ENCODE results near the gene DDX47.

Gene DDX47

DNA sequence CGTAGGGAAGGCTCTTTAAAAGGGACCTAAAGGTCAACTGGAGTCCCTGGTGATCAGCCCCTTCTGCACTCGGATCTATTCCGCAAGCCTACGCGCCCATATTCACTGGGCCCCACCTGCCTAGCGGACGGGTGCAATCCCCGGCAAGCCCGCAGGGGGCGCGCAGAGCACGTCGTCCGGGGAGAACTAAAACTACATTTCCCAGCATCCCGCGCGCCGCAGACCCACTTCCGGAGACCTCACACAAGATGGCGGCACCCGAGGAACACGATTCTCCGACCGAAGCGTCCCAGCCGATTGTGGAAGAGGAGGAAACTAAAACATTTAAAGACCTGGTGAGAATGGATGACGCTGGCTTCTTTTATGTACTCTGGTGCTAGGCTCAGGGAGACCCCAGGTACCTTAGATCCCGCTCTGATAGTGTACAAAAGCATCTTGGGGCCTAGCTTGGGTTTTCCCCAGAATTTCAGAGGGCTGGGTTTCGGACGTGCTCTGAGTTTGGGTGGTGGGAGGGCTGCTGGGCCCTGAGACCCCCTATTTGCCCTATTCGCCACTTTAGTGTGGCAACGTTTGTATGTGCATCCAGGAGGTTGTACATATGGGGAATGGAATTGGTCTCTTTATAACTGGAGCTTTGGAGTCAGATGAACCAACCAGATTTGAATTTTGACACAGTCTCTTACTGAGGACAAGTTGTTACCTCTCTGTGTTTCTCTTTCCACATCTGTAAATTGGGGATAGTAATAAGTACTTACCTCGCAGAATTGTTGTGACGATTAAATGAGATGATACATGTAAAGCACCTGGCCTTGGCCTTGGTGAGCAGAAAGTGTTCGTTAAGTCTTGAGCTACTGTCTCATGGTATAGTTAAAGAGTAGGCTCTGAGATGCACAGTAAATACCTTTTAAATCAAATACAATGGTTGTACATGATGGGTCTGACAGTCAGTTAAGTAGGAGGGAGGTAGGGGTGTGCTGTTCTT, at the start of gene DDX47:
DDX47 (plus strand) TSS at position 227 of the 982 bp plus-strand sequence; CDS start at position 249, 22 bp downstream.
- Histone ChIP-seq H3K9ac (ENCODE audit: low read length) (peak within 1 kb of the TSS; percentile 59), H3K36me3 (ENCODE audit: control insufficient read depth, insufficient read depth, low read length) (no peaks in the 10 kb centered on the region), H3K4me3 (ENCODE audit: low read length) (peak within 1 kb of the TSS; percentile 93), H3K4me1 (ENCODE audit: control insufficient read depth, insufficient read depth, low read length) (peaks cover 7% of the 10 kb centered on the region), H3K27ac (ENCODE audit: low read depth, low read length) (peak within 1 kb of the TSS; percentile 71), H3K27me3 (ENCODE audit: control insufficient read depth, insufficient read depth, low read length) (no peaks in the 10 kb centered on the region)

GRCh38 chr12:12764824-12765223, 48.3 kb upstream of the DDX47 start:
- H3K27me3 ChIP-seq (ENCODE audit: control insufficient read depth, insufficient read depth, low read length), result no peaks in the 10 kb centered on the region
- H3K4me3 ChIP-seq (ENCODE audit: low read length), result no peak overlapping the region
- H3K27ac ChIP-seq (ENCODE audit: low read depth, low read length), result no peak overlapping the region
- no peaks in the 10 kb centered on the region for H3K36me3 ChIP-seq (ENCODE audit: control insufficient read depth, insufficient read depth, low read length)
- H3K4me1 ChIP-seq (ENCODE audit: control insufficient read depth, insufficient read depth, low read length), result no peaks in the 10 kb centered on the region
- H3K9ac ChIP-seq (ENCODE audit: low read length), result no peak overlapping the region

GRCh38 chr12:12770262-12770661, 42.9 kb upstream of the DDX47 start:
- no peak overlapping the region for H3K4me3 ChIP-seq (ENCODE audit: low read length)
- H3K27ac ChIP-seq (ENCODE audit: low read depth, low read length), result no peak overlapping the region
- no peak overlapping the region for H3K9ac ChIP-seq (ENCODE audit: low read length)
- H3K4me1 ChIP-seq (ENCODE audit: control insufficient read depth, insufficient read depth, low read length), result no peaks in the 10 kb centered on the region
- H3K27me3 ChIP-seq (ENCODE audit: control insufficient read depth, insufficient read depth, low read length), result no peaks in the 10 kb centered on the region
- no peaks in the 10 kb centered on the region for H3K36me3 ChIP-seq (ENCODE audit: control insufficient read depth, insufficient read depth, low read length)

GRCh38 chr12:12774791-12775190, 38.4 kb upstream of the DDX47 start:
- no peaks in the 10 kb centered on the region for H3K27me3 ChIP-seq (ENCODE audit: control insufficient read depth, insufficient read depth, low read length)
- no peak overlapping the region for H3K27ac ChIP-seq (ENCODE audit: low read depth, low read length)
- H3K36me3 ChIP-seq (ENCODE audit: control insufficient read depth, insufficient read depth, low read length), result no peaks in the 10 kb centered on the region
- H3K4me3 ChIP-seq (ENCODE audit: low read length), result no peak overlapping the region
- no peaks in the 10 kb centered on the region for H3K4me1 ChIP-seq (ENCODE audit: control insufficient read depth, insufficient read depth, low read length)
- H3K9ac ChIP-seq (ENCODE audit: low read length), result no peak overlapping the region

DNA sequence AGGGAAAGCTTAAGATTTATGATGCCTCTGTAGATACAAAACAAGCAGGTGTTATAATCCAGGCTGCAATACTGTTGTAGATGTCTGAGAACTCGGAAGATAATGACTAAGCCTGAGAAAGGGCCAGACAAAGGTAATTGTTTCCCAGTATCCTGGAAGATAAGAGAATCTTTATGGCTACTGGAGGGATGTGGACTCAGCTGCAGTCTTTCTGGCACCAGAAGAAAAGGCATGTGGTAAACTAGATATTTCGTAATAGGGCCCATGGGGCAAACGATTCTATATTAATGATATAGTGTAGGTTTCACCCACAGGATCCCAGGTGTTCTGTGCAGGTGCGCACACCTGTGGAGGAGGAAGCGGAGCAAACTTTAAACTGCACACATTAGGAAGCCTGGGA, 36.9 kb upstream of the DDX47 start:
- H3K36me3 ChIP-seq (ENCODE audit: control insufficient read depth, insufficient read depth, low read length), result no peaks in the 10 kb centered on the region
- H3K4me3 ChIP-seq (ENCODE audit: low read length), result no peak overlapping the region
- no peaks in the 10 kb centered on the region for H3K27me3 ChIP-seq (ENCODE audit: control insufficient read depth, insufficient read depth, low read length)
- no peaks in the 10 kb centered on the region for H3K4me1 ChIP-seq (ENCODE audit: control insufficient read depth, insufficient read depth, low read length)
- H3K9ac ChIP-seq (ENCODE audit: low read length), result no peak overlapping the region
- H3K27ac ChIP-seq (ENCODE audit: low read depth, low read length), result no peak overlapping the region

DNA sequence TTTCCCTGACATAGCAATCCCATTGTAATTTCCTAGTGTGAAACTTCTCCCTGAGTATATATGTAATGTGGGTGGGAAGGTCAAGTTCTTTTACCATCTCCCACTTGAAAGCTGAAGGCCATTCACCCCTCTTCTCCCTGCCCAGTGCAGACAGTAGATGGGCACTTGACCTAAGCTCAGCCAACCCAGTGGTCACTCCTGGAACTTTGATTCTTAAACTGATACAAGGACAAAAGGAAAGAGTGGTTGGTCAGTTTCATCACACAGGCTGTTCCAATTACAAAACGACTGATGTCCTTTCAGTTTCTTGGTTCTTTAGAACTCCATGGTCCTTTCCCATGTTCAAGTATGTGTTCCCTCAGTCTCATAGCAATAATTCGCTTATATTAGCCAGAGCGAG, 36.1 kb upstream of the DDX47 start:
- H3K36me3 ChIP-seq (ENCODE audit: control insufficient read depth, insufficient read depth, low read length), result no peaks in the 10 kb centered on the region
- H3K27me3 ChIP-seq (ENCODE audit: control insufficient read depth, insufficient read depth, low read length), result no peaks in the 10 kb centered on the region
- H3K9ac ChIP-seq (ENCODE audit: low read length), result no peak overlapping the region
- H3K27ac ChIP-seq (ENCODE audit: low read depth, low read length), result no peak overlapping the region
- no peaks in the 10 kb centered on the region for H3K4me1 ChIP-seq (ENCODE audit: control insufficient read depth, insufficient read depth, low read length)
- no peak overlapping the region for H3K4me3 ChIP-seq (ENCODE audit: low read length)

DNA sequence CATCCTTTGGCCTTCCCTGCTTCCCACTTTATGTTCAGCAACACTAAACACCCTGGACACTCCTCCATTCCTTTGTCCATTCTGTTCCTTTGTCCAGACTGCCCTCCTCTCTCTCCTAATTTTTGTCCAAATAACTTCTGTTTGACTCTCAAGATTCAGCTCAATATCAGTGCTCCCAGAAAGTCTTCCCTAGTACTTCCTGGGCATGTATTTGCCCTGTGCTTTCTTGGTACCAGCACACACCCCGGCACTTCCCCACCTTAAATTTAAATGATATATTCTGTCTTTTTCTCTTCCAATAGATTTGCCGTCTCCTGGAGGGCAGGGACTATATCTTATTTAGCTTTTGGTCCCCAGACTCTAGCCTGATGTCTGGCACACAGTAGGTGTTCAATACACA, 34.1 kb upstream of the DDX47 start:
- no peak overlapping the region for H3K9ac ChIP-seq (ENCODE audit: low read length)
- no peak overlapping the region for H3K4me3 ChIP-seq (ENCODE audit: low read length)
- H3K4me1 ChIP-seq (ENCODE audit: control insufficient read depth, insufficient read depth, low read length), result no peaks in the 10 kb centered on the region
- no peaks in the 10 kb centered on the region for H3K27me3 ChIP-seq (ENCODE audit: control insufficient read depth, insufficient read depth, low read length)
- no peaks in the 10 kb centered on the region for H3K36me3 ChIP-seq (ENCODE audit: control insufficient read depth, insufficient read depth, low read length)
- H3K27ac ChIP-seq (ENCODE audit: low read depth, low read length), result no peak overlapping the region

DNA sequence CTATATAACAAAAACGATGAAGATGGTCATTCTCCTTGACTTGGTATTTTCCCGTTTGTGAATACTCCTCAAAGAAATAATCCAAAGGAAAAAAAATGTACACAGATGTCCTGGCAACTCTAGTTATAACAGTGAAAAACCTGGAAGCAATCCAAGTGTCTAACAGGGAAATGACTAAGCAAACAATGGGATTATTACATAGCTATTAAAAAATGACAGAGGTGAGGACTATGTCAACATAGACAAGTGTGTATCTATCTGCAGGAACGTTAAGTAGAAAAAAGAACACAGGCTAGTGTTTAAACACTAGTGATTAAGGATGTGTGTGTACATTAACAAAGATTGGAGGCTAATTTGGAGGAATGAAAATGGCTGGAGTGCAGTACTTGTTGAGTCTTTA, 33.6 kb upstream of the DDX47 start:
- no peak overlapping the region for H3K27ac ChIP-seq (ENCODE audit: low read depth, low read length)
- no peak overlapping the region for H3K4me3 ChIP-seq (ENCODE audit: low read length)
- no peaks in the 10 kb centered on the region for H3K4me1 ChIP-seq (ENCODE audit: control insufficient read depth, insufficient read depth, low read length)
- no peak overlapping the region for H3K9ac ChIP-seq (ENCODE audit: low read length)
- no peaks in the 10 kb centered on the region for H3K27me3 ChIP-seq (ENCODE audit: control insufficient read depth, insufficient read depth, low read length)
- H3K36me3 ChIP-seq (ENCODE audit: control insufficient read depth, insufficient read depth, low read length), result no peaks in the 10 kb centered on the region

DNA sequence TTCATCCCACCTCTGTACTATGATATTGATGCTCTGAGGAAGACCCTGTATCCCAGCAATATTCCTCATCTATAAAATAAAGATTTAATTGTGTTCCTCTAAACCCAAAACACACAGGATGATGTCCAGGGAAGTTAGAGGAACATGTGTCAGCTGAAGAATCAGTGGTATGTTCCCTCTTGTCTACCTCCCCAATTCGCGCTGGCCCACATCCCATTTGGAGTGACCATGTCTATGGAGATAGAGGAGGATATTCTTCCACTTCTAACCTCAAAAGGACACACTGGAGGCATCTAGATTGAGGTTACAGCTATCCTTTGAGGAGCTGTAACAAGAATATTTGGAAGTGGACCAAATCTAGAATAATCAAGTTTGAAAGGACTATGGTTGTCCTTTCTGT, 29.0 kb upstream of the DDX47 start:
- Histone ChIP-seq H3K36me3 (ENCODE audit: control insufficient read depth, insufficient read depth, low read length) (no peaks in the 10 kb centered on the region), H3K4me3 (ENCODE audit: low read length) (no peak overlapping the region), H3K4me1 (ENCODE audit: control insufficient read depth, insufficient read depth, low read length) (peaks cover 5% of the 10 kb centered on the region), H3K27ac (ENCODE audit: low read depth, low read length) (no peak overlapping the region), H3K27me3 (ENCODE audit: control insufficient read depth, insufficient read depth, low read length) (no peaks in the 10 kb centered on the region), H3K9ac (ENCODE audit: low read length) (no peak overlapping the region)

DNA sequence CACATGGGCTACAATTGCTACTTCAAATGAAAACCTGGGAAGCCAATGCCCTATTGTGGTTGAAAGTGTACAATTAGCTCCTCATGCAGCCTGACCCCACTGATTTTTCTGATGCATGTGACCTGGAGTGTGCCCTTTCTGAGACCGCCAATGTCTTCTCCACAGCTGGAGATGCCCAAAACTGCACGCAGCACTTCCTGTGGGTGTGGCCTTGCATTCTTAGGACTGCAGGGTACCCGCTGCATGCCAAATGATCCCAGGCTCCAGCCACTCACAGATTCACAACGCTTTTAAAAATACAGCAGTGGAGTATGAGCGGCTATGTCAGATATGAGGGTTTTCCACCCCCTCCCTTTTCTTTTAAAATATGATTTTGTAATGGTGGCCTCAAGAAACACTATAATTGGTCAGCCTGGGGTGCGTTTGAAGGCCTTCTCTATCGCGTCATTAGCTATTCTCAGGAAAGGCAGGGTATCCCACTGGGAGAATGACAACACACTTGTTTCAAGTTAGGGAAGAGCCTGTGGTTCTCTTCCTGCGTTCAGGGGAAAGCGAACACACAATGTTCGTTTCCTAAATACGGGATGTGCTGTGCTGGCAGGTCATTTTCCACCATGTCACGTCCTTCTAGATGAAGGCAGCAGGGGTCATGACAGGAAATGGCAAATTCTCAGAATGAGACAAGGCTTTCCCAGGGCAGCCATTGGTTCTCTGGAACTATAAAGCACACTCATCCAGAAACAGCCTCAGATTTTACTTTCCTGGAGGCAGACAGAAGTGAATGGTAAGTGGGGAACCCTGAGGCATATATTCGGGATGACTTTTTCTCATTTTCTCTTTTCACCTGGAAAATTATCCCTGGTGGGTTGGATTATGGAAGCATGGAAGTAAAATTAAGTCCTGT, 28.0 kb upstream of the DDX47 start, which contains the start of gene APOLD1:
APOLD1 (plus strand) TSS at position 749 of the 904 bp plus-strand sequence; CDS start at position 782, 33 bp downstream.
- Histone ChIP-seq H3K4me1 (ENCODE audit: control insufficient read depth, insufficient read depth, low read length) (peaks cover 5% of the 10 kb centered on the region), H3K27ac (ENCODE audit: low read depth, low read length) (peak within 1 kb of the TSS; percentile 79), H3K4me3 (ENCODE audit: low read length) (peak within 1 kb of the TSS; percentile 72), H3K27me3 (ENCODE audit: control insufficient read depth, insufficient read depth, low read length) (no peaks in the 10 kb centered on the region), H3K36me3 (ENCODE audit: control insufficient read depth, insufficient read depth, low read length) (no peaks in the 10 kb centered on the region), H3K9ac (ENCODE audit: low read length) (peak within 1 kb of the TSS; percentile 45)

DNA sequence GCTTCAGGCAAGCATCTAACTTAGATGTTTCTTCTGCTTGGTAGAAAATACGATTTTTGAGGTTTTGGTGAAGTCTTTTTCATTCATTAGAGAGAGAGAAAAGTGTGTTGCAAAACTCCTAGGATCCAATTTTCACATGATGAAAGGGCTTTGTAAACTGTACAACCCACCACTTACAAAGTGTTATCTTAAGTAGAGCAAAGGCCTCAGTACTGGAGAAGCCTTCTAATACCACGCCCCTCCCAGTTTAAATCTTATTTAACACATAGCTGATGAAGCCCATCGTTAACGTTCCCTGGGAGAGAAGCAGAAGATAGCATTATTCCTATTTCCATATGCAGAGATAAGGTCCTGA, 26.8 kb upstream of the DDX47 start:
- Histone ChIP-seq H3K36me3 (ENCODE audit: control insufficient read depth, insufficient read depth, low read length) (no peaks in the 10 kb centered on the region), H3K27ac (ENCODE audit: low read depth, low read length) (peak overlapping the region; percentile 79), H3K4me3 (ENCODE audit: low read length) (peak overlapping the region; percentile 72), H3K27me3 (ENCODE audit: control insufficient read depth, insufficient read depth, low read length) (no peaks in the 10 kb centered on the region), H3K9ac (ENCODE audit: low read length) (peak overlapping the region; percentile 45), H3K4me1 (ENCODE audit: control insufficient read depth, insufficient read depth, low read length) (peaks cover 5% of the 10 kb centered on the region)
